ENCODE measurements around the gene LRRC4B.
"Not testable (repeated sequence)": the region's sequence is repeated elsewhere in the genome, so short reads cannot be mapped to it uniquely, and the experiment has no call there.

LRRC4B gene, protein sequence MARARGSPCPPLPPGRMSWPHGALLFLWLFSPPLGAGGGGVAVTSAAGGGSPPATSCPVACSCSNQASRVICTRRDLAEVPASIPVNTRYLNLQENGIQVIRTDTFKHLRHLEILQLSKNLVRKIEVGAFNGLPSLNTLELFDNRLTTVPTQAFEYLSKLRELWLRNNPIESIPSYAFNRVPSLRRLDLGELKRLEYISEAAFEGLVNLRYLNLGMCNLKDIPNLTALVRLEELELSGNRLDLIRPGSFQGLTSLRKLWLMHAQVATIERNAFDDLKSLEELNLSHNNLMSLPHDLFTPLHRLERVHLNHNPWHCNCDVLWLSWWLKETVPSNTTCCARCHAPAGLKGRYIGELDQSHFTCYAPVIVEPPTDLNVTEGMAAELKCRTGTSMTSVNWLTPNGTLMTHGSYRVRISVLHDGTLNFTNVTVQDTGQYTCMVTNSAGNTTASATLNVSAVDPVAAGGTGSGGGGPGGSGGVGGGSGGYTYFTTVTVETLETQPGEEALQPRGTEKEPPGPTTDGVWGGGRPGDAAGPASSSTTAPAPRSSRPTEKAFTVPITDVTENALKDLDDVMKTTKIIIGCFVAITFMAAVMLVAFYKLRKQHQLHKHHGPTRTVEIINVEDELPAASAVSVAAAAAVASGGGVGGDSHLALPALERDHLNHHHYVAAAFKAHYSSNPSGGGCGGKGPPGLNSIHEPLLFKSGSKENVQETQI

GRCh38 chr19:50567882-50568727, at the start of gene LRRC4B:
Gene LRRC4B, minus strand, starts transcription at chr19:50568435. Its CDS starts 19,597 bp downstream, at chr19:50548838.
- no peak for DNase-seq (ENCODE audit: low read depth)

DNA sequence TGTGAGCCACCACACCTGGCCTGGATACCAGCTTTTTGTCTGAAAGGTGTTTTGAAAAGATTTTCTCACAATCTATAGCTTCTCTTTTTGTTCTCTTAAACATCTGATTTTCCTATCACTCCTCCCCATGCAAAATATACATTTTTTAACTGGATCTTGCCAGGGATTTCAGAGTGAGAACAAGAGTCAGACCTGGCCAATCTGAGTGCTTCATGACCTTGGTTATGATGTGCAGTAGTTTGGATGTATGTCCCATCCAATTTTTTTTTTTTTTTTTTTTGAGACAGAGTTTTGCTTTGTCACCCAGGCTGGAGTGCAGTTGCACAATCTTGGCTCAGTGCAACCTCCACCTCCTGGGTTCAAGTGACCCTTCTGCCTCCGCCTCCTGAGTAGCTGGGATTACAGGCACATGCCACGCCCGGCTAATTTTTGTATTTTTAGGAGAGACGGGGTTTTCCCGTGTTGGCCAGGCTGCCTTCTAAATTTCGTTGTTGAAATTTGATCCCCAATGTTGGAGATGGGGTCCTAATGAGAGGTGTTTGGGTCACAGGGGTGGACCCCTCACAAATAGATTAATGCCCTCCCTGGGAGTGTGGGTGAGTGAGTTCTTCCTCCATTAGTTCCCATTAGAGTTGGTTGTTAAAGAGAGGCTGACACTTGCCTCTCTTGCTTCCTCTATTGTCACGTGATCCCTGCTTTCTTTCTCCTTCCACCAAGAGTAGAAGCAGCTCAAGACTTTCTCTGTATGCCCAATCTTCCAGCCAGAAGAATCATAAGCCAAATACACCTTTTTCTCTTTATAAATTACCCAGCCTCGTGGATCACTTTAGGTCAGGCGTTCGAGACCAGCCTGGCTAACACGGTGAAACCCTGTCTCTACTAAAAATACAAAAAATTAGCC, 44.5 kb upstream of the LRRC4B start:
- DNase-seq (ENCODE audit: low read depth), result not testable (repeated sequence)

GRCh38 chr19:50607874-50608785, 39.9 kb upstream of the LRRC4B start:
- DNase-seq (ENCODE audit: low read depth), result peak; percentile 92

GRCh38 chr19:50607388-50607787, 39.2 kb upstream of the LRRC4B start:
- no peak for DNase-seq (ENCODE audit: low read depth)

GRCh38 chr19:50606059-50606836, 38.0 kb upstream of the LRRC4B start:
- peak; percentile 9 for DNase-seq (ENCODE audit: low read depth)

DNA sequence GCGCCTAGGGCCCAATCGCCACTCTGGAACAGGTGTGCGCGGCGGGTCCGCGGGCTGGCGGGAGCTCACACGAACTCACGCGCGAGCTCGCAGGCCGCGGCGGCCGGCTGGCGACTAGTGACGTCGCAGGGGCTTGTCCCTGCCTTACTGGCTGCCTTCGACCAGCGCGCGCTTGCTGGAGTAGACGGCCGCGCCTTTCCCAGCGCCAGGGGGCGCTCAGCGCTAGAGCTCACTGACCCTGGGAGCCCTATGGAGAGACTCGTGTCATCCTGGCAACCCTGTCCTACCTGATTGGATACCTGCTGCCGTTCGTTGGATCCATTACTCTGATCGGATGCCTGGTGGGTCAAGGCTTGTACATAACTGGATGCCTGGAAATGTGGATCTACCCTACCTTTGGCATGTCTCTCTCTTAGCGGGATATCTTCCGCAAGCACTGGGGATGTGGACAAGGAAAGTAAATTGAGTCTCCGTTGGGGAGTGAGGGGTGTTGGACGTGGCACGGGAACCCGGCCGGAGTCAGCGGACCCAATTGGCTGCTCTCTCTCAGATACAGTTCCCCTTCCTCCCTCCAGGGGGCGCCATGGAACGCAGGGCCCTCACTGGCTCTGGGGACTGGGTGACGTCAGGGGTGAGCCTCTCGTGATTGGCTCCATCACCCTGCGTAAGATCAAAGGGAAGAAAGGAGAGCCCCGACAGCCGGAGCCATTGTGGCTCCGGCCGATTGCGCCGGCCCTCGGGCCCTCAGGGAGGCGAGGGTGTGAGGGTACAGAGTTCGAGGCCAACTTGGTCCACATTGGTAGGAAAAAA, 36.2 kb upstream of the LRRC4B start:
- DNase-seq (ENCODE audit: low read depth), result not testable (repeated sequence)

DNA sequence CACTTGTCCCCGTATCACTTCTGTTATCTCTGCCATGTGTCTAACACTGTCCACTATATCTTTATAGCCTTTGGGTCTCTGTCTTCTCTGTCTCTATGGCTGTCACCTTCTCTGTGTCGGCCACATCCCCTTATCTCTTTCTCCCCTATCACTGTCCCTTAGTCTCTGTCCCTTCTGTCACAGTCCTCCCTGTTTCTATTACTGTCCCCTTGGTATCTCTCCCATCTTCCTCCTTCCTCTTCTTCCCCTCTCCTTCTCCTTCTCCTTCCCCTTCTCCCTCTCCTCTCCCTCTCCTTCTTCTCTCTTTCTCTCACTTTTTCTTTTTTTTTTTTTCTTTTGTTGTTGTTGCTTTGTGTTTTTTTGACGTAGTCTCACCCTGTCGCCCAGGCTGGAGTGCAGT, 34.7 kb upstream of the LRRC4B start:
- no peak for DNase-seq (ENCODE audit: low read depth)

GRCh38 chr19:50602496-50602895, 34.3 kb upstream of the LRRC4B start:
- DNase-seq (ENCODE audit: low read depth), result no peak

GRCh38 chr19:50602089-50602422, 33.8 kb upstream of the LRRC4B start:
- DNase-seq (ENCODE audit: low read depth), result no peak

DNA sequence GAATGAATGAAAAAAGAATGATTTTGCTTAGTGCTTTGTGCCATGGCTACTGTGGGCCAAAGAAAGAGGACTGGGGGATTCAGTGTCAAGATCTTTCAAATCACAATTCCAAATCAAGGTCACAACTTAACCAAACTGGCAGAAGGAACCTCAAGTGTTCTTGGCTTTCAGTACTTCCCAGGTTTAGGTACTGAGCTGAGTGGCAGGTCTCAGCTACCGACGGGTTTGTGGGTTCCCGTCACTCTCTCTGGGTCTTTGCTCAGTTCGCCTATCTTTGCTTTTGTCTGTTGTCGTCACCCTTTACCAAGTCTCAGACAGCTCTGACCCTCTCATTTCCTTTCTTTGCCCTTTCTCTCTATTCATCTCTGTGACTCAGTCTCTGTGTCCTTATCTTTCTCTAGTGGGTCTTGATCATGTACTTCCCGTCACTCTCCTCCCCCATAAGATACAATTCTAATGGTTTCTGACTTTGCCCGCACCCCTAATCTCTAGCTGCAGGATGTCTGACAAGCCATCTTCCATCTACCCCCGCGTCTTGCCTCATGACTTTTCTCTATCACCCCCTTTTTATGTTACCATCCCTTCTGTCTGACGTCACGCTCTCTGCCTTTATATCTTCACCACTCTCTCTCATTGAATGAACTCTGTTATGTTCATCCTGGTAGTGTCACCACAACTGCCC, 33.3 kb upstream of the LRRC4B start:
- no peak for DNase-seq (ENCODE audit: low read depth)

GRCh38 chr19:50599427-50599826, 31.2 kb upstream of the LRRC4B start:
- DNase-seq (ENCODE audit: low read depth), result no peak

DNA sequence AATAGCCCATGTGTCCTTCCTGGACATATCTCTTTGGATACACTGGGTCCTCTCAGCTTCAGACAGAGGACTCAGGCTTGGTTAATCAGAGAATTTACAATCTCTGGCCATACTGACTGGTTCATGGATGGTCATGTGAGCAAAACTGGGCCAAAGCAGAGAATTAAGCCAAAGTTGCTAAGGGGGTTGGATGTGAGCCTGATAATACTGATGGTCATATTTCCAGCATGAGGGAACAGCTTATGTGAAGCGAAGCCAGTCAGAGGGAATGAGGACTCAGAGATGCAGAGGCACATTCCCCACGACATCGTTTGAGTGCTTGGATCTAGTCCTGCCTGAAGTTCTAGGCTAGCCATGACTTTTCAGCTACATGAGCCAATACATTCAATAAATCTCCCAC, 22.0 kb upstream of the LRRC4B start:
- no peak for DNase-seq (ENCODE audit: low read depth)

GRCh38 chr19:50581795-50582660, 13.8 kb upstream of the LRRC4B start:
- DNase-seq (ENCODE audit: low read depth), result not testable (repeated sequence)

DNA sequence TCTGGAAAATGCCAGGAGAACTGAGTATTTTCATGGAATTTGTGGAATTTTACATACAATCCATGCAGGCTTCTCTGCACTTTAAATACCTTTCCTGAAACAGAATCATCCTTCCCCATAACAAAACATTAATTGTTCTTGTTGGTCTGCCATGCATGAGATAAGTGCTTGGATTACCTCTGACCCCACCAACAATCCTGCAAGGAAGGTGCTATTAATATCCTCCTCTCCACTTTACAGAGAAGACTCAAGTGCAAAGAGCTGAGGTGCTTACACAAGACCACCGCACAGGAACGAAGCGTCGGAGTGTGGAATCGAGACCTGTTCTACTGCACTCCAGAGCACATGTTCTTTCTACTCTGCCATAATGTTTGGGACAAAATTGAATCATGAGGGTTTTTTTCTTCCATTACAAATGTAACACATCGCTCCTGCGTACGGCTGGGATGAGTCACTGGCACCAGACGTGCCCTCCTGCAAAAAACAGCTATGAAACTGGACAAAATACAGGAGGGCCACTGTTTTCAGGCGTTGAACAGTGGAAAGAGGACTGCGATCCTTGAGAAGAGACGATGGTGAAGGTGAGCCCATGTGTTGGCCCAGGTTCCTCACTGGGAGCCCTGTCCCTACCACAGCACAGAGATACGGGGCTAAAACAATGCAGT, 12.9 kb upstream of the LRRC4B start:
- no peak for DNase-seq (ENCODE audit: low read depth)

DNA sequence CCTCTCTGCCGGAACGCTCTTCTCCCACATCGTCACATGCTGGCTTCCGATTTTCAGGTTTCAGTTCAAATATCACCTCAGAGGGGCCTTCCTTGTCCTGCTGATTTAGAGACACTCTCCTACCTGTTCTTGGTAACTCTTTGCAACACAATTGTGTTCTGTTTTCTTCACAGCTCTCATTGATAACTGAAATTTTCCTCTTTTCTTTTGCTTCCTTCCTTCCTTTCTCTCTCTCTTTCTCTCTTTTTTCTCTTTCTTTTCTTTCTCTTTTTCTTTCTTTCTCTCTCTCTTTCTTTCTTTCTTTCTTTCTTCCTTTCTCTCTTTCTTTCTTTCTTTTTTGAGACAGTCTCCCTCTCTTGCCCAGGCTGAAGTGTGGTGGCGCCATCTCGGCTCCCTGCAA, 12.0 kb upstream of the LRRC4B start:
- no peak for DNase-seq (ENCODE audit: low read depth)

- not testable (repeated sequence) for DNase-seq (ENCODE audit: low read depth)
Measured at GRCh38 chr19:50576769-50577168, 8.5 kb upstream of the LRRC4B start.

Data from iris pigment epithelial cell (primary cell).